ENCODE measurements around the gene SLC2A13.

DNA sequence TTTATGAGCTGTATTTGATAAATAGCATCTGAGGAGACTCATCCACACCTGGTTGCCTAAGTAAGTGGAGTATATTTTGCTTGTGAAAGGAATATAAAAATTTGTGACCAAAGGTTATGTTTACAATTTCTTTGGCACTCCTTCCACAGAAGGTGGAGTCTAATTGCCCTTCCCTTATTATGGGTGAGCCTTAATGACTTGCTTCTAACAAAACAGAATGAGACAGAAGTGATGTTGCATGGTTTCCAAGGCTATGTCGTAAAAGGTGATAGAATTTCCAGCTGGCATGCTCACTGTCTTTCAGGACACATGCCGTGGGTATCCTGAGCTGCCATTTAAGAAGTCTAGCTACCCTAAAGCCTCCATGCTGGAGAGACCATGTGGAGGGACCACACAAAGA lies 369.5 kb downstream of the SLC2A13 start:
- TF ChIP-seq POLR2A (IDR thresholded peaks at IDR 0.05; ENCODE audit: low read depth, low read length) (no peak), POLR2AphosphoS5 (IDR thresholded peaks at IDR 0.05; ENCODE audit: low read depth, low read length) (no peak), TAF1 (IDR thresholded peaks at IDR 0.05; ENCODE audit: borderline replicate concordance, low read depth, low read length) (no peak)
